HepG2 (cell line): Measurements from ENCODE around the gene TUBB3. TPM values are rescaled to one million over a fixed set of nuclear protein-coding genes. Genes with fewer than 3 reads are reported as not detected.
A peak's percentile ranks its signal among the peaks of the same experiment; 100 is the strongest.

Experiments used
- BRCA1 ChIP-seq: sonication (generic); formaldehyde crosslinking; IDR thresholded peaks from 2 replicates; pipeline ENCODE4 v1.4.0; 2020; ENCODE audit warnings: missing genetic modification reagents
- CHD2 ChIP-seq: IDR thresholded peaks from 2 replicates; pipeline ENCODE4 v1.6.1; 2011; ENCODE audit warnings: low read depth, low read length, improper control_type of control experiment
- FIP1L1 ChIP-seq: fragments of 200-400 bp; formaldehyde crosslinking; IDR thresholded peaks from 2 replicates; pipeline ENCODE4 v1.6.1; 2018; ENCODE audit warnings: low read depth, mild to moderate bottlenecking, low read length, moderate library complexity, borderline replicate concordance; ENCODE audit not compliant: insufficient read depth
- FOXK2 ChIP-seq: fragments of 450-650 bp; IDR thresholded peaks from 2 replicates; pipeline ENCODE4 v1.6.1; 2016
- IKZF1 ChIP-seq: fragments of 450-650 bp; IDR thresholded peaks from 2 replicates; pipeline ENCODE4 v1.7.1; 2016
- NR2F2 ChIP-seq: IDR thresholded peaks from 2 replicates; pipeline ENCODE4 v1.6.1; 2012; ENCODE audit warnings: low read depth, inconsistent platforms, borderline replicate concordance
- PLRG1 ChIP-seq: fragments of 450-650 bp; conservative IDR thresholded peaks from 2 replicates; pipeline ENCODE4 v1.6.1; 2016
- SAFB2 ChIP-seq: sonication (generic); formaldehyde crosslinking; IDR thresholded peaks from 2 replicates; pipeline ENCODE4 v1.5.1; 2020; ENCODE audit warnings: missing genetic modification reagents, low read depth, mild to moderate bottlenecking, borderline replicate concordance
- SP1 ChIP-seq, 2 experiments: fragments of 450-650 bp in 1 of 2; sonication (generic) in 1 of 2; formaldehyde crosslinking in 1 of 2; IDR thresholded peaks; 2 replicates each; pipeline versions ENCODE4 v1.4.0 to v1.6.1; 2016 to 2020; ENCODE audit warnings: missing genetic modification reagents in 1 of 2
- ZNF20 ChIP-seq: sonication (generic); formaldehyde crosslinking; IDR thresholded peaks from 2 replicates; pipeline ENCODE4 v1.4.0; 2020; ENCODE audit warnings: mild to moderate bottlenecking, moderate library complexity, missing genetic modification reagents
- ZNF224 ChIP-seq: sonication (generic); formaldehyde crosslinking; IDR thresholded peaks from 2 replicates; pipeline ENCODE4 v1.5.0; 2020; ENCODE audit warnings: mild to moderate bottlenecking, missing genetic modification reagents
- ZNF230 ChIP-seq: sonication (generic); formaldehyde crosslinking; IDR thresholded peaks from 2 replicates; pipeline ENCODE4 v1.4.0; 2020; ENCODE audit warnings: mild to moderate bottlenecking, missing genetic modification reagents
- ZNF33A ChIP-seq: sonication (generic); formaldehyde crosslinking; IDR thresholded peaks from 2 replicates; pipeline ENCODE4 v1.5.1; 2020; ENCODE audit warnings: missing genetic modification reagents, mild to moderate bottlenecking, moderate library complexity, borderline replicate concordance
- ZNF44 ChIP-seq: sonication (generic); formaldehyde crosslinking; IDR thresholded peaks from 2 replicates; pipeline ENCODE4 v1.5.1; 2020; ENCODE audit warnings: mild to moderate bottlenecking, missing genetic modification reagents
- ZNF484 ChIP-seq: sonication (generic); formaldehyde crosslinking; IDR thresholded peaks from 2 replicates; pipeline ENCODE4 v1.5.1; 2020; ENCODE audit warnings: mild to moderate bottlenecking, low read depth, missing genetic modification reagents, borderline replicate concordance
- ZNF580 ChIP-seq: IDR thresholded peaks from 2 replicates; pipeline ENCODE4 v1.6.1; 2016; ENCODE audit warnings: low read depth, borderline replicate concordance
- ZNF7 ChIP-seq: IDR thresholded peaks from 2 replicates; pipeline ENCODE4 v1.6.1; 2016; ENCODE audit warnings: missing biosample characterization, missing genetic modification reagents
- ZNF841 ChIP-seq: sonication (generic); formaldehyde crosslinking; IDR thresholded peaks from 2 replicates; pipeline ENCODE4 v1.8.1; 2023; ENCODE audit warnings: missing genetic modification reagents, borderline replicate concordance
- ZSCAN12 ChIP-seq: sonication (generic); formaldehyde crosslinking; IDR thresholded peaks from 2 replicates; pipeline ENCODE4 v1.9.0; 2021; ENCODE audit warnings: mild to moderate bottlenecking, missing genetic modification reagents
- polyA plus RNA-seq, 8 experiments: library from polyadenylated mRNA; depleted of rRNA in 3 of 8; stranded (reverse) in 7 of 8; unstranded in 1 of 8; fragments of >200 nt; fragmentation: Illumina TruSeq in 4 of 8; extraction: Trizol in 4 of 8; gene quantifications; 2 replicates each; pipeline versions ENCODE4 v1.2.1 to v1.2.3, GENCODE V29; 2011 to 2016; ENCODE audit warnings: low read depth in 4 of 8, missing spikeins in 1 of 8, mixed read lengths in 1 of 8; ENCODE audit not compliant: insufficient read depth in 1 of 8
- total RNA-seq, 5 experiments: library from RNA; depleted of rRNA; stranded (reverse); fragments of >200 nt; fragmentation: Illumina TruSeq; extraction: Trizol; gene quantifications; 2 replicates each; pipeline ENCODE4 v1.2.3, GENCODE V29; 2016; ENCODE audit warnings: low read depth in 1 of 5
- TF ChIP-seq, protein P1 (sequence below): sonication (generic); formaldehyde crosslinking; IDR thresholded peaks from 2 replicates; pipeline ENCODE4 v1.5.0; 2020; ENCODE audit warnings: mild to moderate bottlenecking, missing genetic modification reagents, borderline replicate concordance
- TF ChIP-seq, protein P2 (sequence below): IDR thresholded peaks from 2 replicates; pipeline ENCODE4 v1.6.1; 2012; ENCODE audit warnings: inconsistent platforms
- TF ChIP-seq, protein P3 (sequence below): sonication (generic); formaldehyde crosslinking; IDR thresholded peaks from 2 replicates; pipeline ENCODE4 v1.9.0; 2022; ENCODE audit warnings: low read depth, missing genetic modification reagents
- TF ChIP-seq, protein P4 (sequence below): sonication (generic); formaldehyde crosslinking; IDR thresholded peaks from 2 replicates; pipeline ENCODE4 v1.8.0; 2022; ENCODE audit warnings: mild to moderate bottlenecking, missing genetic modification reagents

TUBB3 gene
- total and polyA plus RNA-seq, 2 of the 13 experiments (the other 11 are each of a cell fraction or from before 2014, with no cell fraction given), result 110 to 185 TPM

GRCh38 chr16:89873972-89874689 lies 49.0 kb upstream of the TUBB3 start (continued):
- TF ChIP-seq, protein P1, sequence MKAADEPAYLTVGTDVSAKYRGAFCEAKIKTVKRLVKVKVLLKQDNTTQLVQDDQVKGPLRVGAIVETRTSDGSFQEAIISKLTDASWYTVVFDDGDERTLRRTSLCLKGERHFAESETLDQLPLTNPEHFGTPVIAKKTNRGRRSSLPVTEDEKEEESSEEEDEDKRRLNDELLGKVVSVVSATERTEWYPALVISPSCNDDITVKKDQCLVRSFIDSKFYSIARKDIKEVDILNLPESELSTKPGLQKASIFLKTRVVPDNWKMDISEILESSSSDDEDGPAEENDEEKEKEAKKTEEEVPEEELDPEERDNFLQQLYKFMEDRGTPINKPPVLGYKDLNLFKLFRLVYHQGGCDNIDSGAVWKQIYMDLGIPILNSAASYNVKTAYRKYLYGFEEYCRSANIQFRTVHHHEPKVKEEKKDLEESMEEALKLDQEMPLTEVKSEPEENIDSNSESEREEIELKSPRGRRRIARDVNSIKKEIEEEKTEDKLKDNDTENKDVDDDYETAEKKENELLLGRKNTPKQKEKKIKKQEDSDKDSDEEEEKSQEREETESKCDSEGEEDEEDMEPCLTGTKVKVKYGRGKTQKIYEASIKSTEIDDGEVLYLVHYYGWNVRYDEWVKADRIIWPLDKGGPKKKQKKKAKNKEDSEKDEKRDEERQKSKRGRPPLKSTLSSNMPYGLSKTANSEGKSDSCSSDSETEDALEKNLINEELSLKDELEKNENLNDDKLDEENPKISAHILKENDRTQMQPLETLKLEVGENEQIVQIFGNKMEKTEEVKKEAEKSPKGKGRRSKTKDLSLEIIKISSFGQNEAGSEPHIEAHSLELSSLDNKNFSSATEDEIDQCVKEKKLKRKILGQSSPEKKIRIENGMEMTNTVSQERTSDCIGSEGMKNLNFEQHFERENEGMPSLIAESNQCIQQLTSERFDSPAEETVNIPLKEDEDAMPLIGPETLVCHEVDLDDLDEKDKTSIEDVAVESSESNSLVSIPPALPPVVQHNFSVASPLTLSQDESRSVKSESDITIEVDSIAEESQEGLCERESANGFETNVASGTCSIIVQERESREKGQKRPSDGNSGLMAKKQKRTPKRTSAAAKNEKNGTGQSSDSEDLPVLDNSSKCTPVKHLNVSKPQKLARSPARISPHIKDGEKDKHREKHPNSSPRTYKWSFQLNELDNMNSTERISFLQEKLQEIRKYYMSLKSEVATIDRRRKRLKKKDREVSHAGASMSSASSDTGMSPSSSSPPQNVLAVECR (CRISPR knock-in tag), result peak; percentile 70; the same call in 1 of the 2 replicates
- TF ChIP-seq ZNF580 (CRISPR knock-in tag) (no peak), ZNF44 (peak; percentile 29; the same call in 1 of the 2 replicates), ZNF7 (CRISPR knock-in tag) (no peak), ZNF484 (CRISPR knock-in tag) (no peak), NR2F2 (no peak), ZNF230 (CRISPR knock-in tag) (0 out of 2 replicates have a peak, but pooled peaks have one; percentile 6), ZNF224 (CRISPR knock-in tag) (no peak), ZNF841 (CRISPR knock-in tag) (no peak), ZSCAN12 (CRISPR knock-in tag) (no peak), ZNF33A (CRISPR knock-in tag) (no peak), SP1 (IDR thresholded peaks at IDR 0.05) (0 out of 2 replicates have a peak, but pooled peaks have one; percentile 19), SP1 (CRISPR knock-in tag; IDR thresholded peaks at IDR 0.05) (peak; percentile 89), ZNF20 (CRISPR knock-in tag) (no peak), FIP1L1 (no peak), BRCA1 (CRISPR knock-in tag) (no peak), SAFB2 (peak; percentile 16; the same call in 1 of the 2 replicates), IKZF1 (no peak), PLRG1 (no peak), CHD2 (0 out of 2 replicates have a peak, but pooled peaks have one; percentile 5), FOXK2 (no peak)
- TF ChIP-seq, protein P2, sequence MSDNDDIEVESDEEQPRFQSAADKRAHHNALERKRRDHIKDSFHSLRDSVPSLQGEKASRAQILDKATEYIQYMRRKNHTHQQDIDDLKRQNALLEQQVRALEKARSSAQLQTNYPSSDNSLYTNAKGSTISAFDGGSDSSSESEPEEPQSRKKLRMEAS, result peak; percentile 93
- TF ChIP-seq, protein P3, sequence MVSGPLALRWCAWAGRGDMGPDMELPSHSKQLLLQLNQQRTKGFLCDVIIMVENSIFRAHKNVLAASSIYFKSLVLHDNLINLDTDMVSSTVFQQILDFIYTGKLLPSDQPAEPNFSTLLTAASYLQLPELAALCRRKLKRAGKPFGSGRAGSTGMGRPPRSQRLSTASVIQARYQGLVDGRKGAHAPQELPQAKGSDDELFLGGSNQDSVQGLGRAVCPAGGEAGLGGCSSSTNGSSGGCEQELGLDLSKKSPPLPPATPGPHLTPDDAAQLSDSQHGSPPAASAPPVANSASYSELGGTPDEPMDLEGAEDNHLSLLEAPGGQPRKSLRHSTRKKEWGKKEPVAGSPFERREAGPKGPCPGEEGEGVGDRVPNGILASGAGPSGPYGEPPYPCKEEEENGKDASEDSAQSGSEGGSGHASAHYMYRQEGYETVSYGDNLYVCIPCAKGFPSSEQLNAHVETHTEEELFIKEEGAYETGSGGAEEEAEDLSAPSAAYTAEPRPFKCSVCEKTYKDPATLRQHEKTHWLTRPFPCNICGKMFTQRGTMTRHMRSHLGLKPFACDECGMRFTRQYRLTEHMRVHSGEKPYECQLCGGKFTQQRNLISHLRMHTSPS (CRISPR knock-in tag), result no peak
- TF ChIP-seq, protein P4, sequence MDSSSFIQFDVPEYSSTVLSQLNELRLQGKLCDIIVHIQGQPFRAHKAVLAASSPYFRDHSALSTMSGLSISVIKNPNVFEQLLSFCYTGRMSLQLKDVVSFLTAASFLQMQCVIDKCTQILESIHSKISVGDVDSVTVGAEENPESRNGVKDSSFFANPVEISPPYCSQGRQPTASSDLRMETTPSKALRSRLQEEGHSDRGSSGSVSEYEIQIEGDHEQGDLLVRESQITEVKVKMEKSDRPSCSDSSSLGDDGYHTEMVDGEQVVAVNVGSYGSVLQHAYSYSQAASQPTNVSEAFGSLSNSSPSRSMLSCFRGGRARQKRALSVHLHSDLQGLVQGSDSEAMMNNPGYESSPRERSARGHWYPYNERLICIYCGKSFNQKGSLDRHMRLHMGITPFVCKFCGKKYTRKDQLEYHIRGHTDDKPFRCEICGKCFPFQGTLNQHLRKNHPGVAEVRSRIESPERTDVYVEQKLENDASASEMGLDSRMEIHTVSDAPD (CRISPR knock-in tag), result no peak
